ENCODE measurements around the gene KCTD5. TPM values are rescaled to one million over a fixed set of nuclear protein-coding genes. Genes with fewer than 3 reads are reported as not detected.

KCTD5 gene
- total and polyA plus RNA-seq, 10 of the 15 experiments (the other 5 are each of a cell fraction or from before 2014, with no cell fraction given) = 0.58 to 56.4 (median 37.3) TPM

- no peak for ATAC-seq
- H3K79me2 ChIP-seq (ENCODE audit: control insufficient read depth, insufficient read depth, low read length) = no peaks in the 10 kb centered on the region; the same call in none of the 2 replicates
- no peaks in the 10 kb centered on the region for H3K9me3 ChIP-seq (replicated peaks; ENCODE audit: control insufficient read depth, insufficient read depth, low read length)
- H3K27ac ChIP-seq (ENCODE audit: control insufficient read depth, insufficient read depth) = no peak overlapping the region
- intact Hi-C loops (cut with micrococcal nuclease; ENCODE audit: unreplicated experiment) = no loop called here
- H3K4me1 ChIP-seq (ENCODE audit: control insufficient read depth, insufficient read depth, low read length) = no peaks in the 10 kb centered on the region
- H2AFZ ChIP-seq (ENCODE audit: control insufficient read depth, low read depth, low read length) = no peak overlapping the region
- no peaks in the 10 kb centered on the region for H4K20me1 ChIP-seq (ENCODE audit: control insufficient read depth, insufficient read depth)
- H3K4me2 ChIP-seq (ENCODE audit: control insufficient read depth, insufficient read depth) = no peak overlapping the region
- no peak overlapping the region for H3K4me3 ChIP-seq
- no peak for DNase-seq (ENCODE audit: low read depth, low spot score)
- CTCF ChIA-PET = no interaction called here
- POLR2A ChIA-PET = no interaction called here
- H3K36me3 ChIP-seq (ENCODE audit: control insufficient read depth in 2 of 2, insufficient read depth in 2 of 2, low read length in 1 of 2) = peaks cover 12 to 36% of the 10 kb centered on the region in 2 experiments
- 93% methylated on average over 17 of the region's 17 CpGs for WGBS (ENCODE audit: insufficient coverage, insufficient replicate concordance, low lambda C conversion rate, missing lambda C conversion rate)
- no peaks in the 10 kb centered on the region for H3K27me3 ChIP-seq (replicated peaks in 1 of 2; ENCODE audit: control insufficient read depth in 2 of 2, insufficient read depth in 2 of 2, low read length in 1 of 2)
- no TSS peak for BruUV-seq (replicated peaks)
- H3K9ac ChIP-seq (ENCODE audit: control insufficient read depth, insufficient read depth, low read length) = no peak overlapping the region
- RAD21 ChIA-PET (ENCODE audit: unreplicated experiment) = no interaction called here
- TF ChIP-seq WRNIP1 (IDR thresholded peaks at IDR 0.05; ENCODE audit: borderline replicate concordance, low read depth, low read length) (no peak), SP1 (IDR thresholded peaks at IDR 0.05; ENCODE audit: low read depth, low read length) (no peak), MTA3 (IDR thresholded peaks at IDR 0.05; ENCODE audit: borderline replicate concordance, low read length) (no peak), NR2F1 (conservative IDR thresholded peaks at IDR 0.05) (no peak), GATAD2B (conservative IDR thresholded peaks at IDR 0.05; ENCODE audit: low read depth) (no peak), POU2F2 (IDR thresholded peaks at IDR 0.05; ENCODE audit: borderline replicate concordance, low read depth, low read length) (no peak), BACH1 (IDR thresholded peaks at IDR 0.05; ENCODE audit: borderline replicate concordance) (no peak), ZNF274 (IDR thresholded peaks at IDR 0.05; ENCODE audit: insufficient read depth, insufficient read length) (no peak), SPI1 (IDR thresholded peaks at IDR 0.05; ENCODE audit: borderline replicate concordance, insufficient read depth, low read depth, low read length) (no peak), SUPT20H (IDR thresholded peaks at IDR 0.05; ENCODE audit: borderline replicate concordance, control insufficient read depth, low read depth, low read length) (no peak), ELK1 (IDR thresholded peaks at IDR 0.05; ENCODE audit: low read depth, low read length) (no peak), HDAC6 (IDR thresholded peaks at IDR 0.05; ENCODE audit: unreplicated experiment) (no peak), EZH2 (IDR thresholded peaks at IDR 0.05; ENCODE audit: borderline replicate concordance, control insufficient read depth, low read depth, low read length) (no peak), MTA2 (IDR thresholded peaks at IDR 0.05; ENCODE audit: low read depth) (no peak), ESRRA (IDR thresholded peaks at IDR 0.05; ENCODE audit: low read length) (no peak), JUND (IDR thresholded peaks at IDR 0.05; ENCODE audit: low read depth, low read length) (no peak)
- no peak for FAIRE-seq
- in situ Hi-C loops (cut with MboI) = no loop called here
- SMC1A ChIA-PET (ENCODE audit: uncharacterized antibody, unreplicated experiment) = interaction anchor here (0.6 kb wide), 1 partner anchor 23 kb away, joined by 3 read pairs; the partner anchor contains the start of gene PRSS27
Observed at GRCh38 chr16:2697401-2697948, 15.2 kb downstream of the KCTD5 start.

Data from GM12878 (cell line).